Mammary epithelial cell (primary cell): ENCODE results near the gene SLAMF6.

Experiments used
- EZH2 ChIP-seq: IDR thresholded peaks from 2 replicates; pipeline ENCODE4 v1.6.1; 2012; ENCODE audit warnings: low read length, inconsistent platforms, borderline replicate concordance
- TF ChIP-seq, protein P1 (sequence below), 2 donors: IDR thresholded peaks in 1 of 2; conservative IDR thresholded peaks in 1 of 2; 2 replicates each; pipeline ENCODE4 v1.5.1; 2011 to 2012; ENCODE audit warnings: inconsistent platforms in 2 of 2, low read length in 2 of 2, mild to moderate bottlenecking in 2 of 2, control low read depth in 1 of 2, low read depth in 1 of 2; ENCODE audit not compliant: insufficient read depth in 1 of 2; ENCODE audit errors: extremely low read depth in 1 of 2

DNA sequence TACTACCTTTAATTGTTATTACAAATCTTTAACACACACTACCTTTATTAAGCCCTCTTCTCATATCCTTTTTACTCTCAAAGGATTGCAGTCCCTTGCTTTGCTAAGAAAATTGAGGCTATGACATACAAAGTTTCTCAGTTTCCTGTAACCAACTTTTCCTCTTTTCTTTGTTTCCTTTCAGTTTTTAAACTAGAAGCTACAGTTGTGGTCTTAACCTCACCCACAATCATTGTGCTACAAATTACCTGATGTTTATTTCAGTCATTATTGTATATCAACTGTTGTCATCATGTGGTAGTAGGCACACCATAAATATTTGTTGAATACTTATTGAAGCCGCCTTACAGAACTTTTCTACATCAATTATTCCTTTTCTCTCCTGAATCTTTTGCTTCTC is 51.8 kb downstream of the SLAMF6 start:
- TF ChIP-seq, protein P1, sequence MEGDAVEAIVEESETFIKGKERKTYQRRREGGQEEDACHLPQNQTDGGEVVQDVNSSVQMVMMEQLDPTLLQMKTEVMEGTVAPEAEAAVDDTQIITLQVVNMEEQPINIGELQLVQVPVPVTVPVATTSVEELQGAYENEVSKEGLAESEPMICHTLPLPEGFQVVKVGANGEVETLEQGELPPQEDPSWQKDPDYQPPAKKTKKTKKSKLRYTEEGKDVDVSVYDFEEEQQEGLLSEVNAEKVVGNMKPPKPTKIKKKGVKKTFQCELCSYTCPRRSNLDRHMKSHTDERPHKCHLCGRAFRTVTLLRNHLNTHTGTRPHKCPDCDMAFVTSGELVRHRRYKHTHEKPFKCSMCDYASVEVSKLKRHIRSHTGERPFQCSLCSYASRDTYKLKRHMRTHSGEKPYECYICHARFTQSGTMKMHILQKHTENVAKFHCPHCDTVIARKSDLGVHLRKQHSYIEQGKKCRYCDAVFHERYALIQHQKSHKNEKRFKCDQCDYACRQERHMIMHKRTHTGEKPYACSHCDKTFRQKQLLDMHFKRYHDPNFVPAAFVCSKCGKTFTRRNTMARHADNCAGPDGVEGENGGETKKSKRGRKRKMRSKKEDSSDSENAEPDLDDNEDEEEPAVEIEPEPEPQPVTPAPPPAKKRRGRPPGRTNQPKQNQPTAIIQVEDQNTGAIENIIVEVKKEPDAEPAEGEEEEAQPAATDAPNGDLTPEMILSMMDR (conservative IDR thresholded peaks at IDR 0.05 in 1 of 2, IDR thresholded peaks at IDR 0.05 in 1 of 2; ENCODE audit: extremely low read depth in 1 of 2, insufficient read depth in 1 of 2, low read depth in 1 of 2, low read length in 2 of 2) = no peak
- no peak for TF ChIP-seq EZH2
